GM08714 (cell line): ENCODE measurements around the gene TGFB1I1.
"Not testable (repeated sequence)": the region's sequence is repeated elsewhere in the genome, so short reads cannot be mapped to it uniquely, and the experiment has no call there.

Source experiments
- H3K4me3 ChIP-seq: fragments of 200-500 bp; sonication (Bioruptor generic); 2 replicates; pipeline ENCODE4 v1.5.1; 2014; ENCODE audit warnings: mild to moderate bottlenecking, low read length, inconsistent platforms
- ZNF274 ChIP-seq: IDR thresholded peaks from 2 replicates; pipeline ENCODE4 v1.6.1; 2012; ENCODE audit warnings: mild to moderate bottlenecking, low read depth, low read length

Gene TGFB1I1

DNA sequence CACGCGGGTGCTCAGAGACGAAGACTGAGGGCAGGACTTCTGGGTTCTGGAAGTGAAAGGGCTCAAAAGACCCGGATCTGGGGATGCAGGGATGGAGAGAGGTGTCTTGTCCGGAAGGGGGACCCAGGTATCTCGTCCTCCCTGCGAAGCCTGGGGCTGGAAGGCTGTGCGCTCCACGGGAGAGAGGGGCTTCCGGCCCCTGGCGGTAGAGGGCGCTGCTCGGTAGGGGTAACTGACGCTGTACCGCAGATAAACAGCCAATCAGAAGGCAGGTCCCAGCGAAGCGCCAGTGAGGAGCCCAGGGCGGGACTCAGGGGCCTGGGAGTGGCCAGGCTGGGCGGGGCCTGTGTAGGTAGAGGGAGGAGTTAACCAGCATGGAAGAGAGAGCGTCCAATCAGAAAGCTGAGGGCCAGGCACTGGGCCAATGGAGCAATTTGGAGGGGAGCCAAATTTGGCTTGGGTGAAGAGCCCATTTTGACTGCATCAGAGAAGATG, 804 bp downstream of the TGFB1I1 start:
- peak overlapping the region; percentile 65; the same call in 1 of the 2 replicates for H3K4me3 ChIP-seq
- TF ChIP-seq ZNF274: no peak

DNA sequence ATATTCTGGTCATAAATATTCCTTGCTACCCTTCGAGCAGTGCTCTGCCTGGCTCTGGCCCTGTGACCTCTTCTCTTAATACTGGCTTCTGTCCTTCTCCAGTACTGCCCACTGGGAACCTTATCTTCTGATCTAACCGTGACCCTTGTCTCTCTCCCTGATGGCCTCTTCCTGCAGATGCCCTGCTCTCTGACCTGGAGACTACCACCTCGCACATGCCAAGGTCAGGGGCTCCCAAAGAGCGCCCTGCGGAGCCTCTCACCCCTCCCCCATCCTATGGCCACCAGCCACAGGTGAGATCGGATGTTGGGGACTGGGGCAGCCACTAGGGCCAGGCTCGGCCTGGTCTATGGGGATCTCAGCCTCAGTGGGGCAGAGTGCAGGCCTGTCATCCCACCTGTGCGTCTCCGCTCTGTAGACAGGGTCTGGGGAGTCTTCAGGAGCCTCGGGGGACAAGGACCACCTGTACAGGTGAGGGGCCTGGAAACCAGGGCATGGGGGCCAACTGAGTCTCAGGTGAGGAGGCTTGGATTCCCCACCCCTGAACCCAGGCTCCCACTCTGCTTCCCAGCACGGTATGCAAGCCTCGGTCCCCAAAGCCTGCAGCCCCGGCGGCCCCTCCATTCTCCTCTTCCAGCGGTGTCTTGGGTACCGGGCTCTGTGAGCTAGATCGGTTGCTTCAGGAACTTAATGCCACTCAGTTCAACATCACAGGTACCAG, 1.5 kb downstream of the TGFB1I1 start:
- no peak overlapping the region for H3K4me3 ChIP-seq
- no peak for TF ChIP-seq ZNF274

- TF ChIP-seq ZNF274: no peak
- no peak overlapping the region for H3K4me3 ChIP-seq
Measured at GRCh38 chr16:31474173-31474714, 2.3 kb downstream of the TGFB1I1 start.

- TF ChIP-seq ZNF274: no peak
- H3K4me3 ChIP-seq: no peak overlapping the region
Measured at GRCh38 chr16:31474773-31475738, 3.1 kb downstream of the TGFB1I1 start.

GRCh38 chr16:31475946-31476302, 4.0 kb downstream of the TGFB1I1 start:
- TF ChIP-seq ZNF274: no peak
- H3K4me3 ChIP-seq: no peak overlapping the region

- no peak for TF ChIP-seq ZNF274
- H3K4me3 ChIP-seq: peak overlapping the region; percentile 59; the same call in 1 of the 2 replicates
Measured at GRCh38 chr16:31476303-31477219, 4.6 kb downstream of the TGFB1I1 start.

DNA sequence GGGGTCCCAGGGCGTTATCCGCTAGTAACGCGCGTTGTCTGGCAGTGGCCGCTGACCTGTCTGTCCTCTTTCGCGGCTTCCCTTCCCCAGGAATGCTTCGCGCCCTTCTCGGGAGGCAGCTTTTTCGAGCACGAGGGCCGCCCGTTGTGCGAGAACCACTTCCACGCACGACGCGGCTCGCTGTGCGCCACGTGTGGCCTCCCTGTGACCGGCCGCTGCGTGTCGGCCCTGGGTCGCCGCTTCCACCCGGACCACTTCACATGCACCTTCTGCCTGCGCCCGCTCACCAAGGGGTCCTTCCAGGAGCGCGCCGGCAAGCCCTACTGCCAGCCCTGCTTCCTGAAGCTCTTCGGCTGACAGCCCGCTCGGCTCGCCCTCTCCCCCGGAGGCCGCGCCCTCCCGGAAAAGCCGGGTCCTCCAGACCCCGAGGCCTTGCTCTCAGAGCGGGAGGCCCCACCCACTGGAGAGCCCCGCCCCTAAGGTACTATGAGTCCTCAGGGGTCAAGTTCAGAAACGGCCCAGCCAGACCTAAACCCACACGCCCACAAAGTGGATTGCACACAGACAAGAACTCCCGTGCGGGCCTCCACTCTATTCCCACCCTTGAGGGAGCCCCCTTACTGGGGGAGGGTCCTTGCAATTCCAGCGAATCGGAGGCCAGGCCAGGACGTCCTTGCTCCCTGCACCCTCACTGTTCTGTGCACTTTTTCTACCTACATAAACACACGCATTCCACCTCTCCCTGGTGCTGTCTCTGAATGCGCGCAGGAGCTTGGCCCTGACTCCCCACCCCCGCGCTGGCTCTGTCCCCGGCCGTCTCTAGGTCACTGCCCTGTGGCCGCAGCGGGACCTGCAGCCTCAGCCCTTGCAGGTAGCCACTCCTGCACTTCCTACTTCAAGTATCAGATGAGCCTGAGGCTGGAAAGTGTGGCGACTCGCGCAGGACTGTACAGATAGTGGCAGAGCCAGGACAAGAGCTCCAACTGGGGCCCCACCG, 5.6 kb downstream of the TGFB1I1 start:
- no peak for TF ChIP-seq ZNF274
- H3K4me3 ChIP-seq: peak overlapping the region; percentile 59; the same call in 1 of the 2 replicates

GRCh38 chr16:31478956-31479355, 7.0 kb downstream of the TGFB1I1 start:
- no peak overlapping the region for H3K4me3 ChIP-seq

DNA sequence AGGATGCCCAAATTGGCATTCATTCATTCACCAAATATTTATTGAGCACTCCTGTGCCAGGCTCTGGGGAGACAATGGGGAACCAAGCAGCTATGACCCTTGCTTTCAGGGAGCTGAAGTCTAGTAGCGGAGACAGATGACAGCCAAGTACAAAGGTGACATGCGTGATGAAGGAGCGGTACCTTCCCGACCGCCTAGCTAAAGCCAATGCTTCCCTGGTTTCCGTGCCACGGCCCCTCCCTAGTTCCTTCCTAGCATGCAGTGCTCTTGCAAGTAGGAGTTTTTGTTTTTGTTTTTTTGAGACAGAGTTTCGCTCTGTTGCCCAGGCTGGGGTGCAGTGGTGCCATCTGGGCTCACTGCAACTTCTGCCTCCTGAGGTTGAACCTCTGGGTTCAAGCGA, 7.8 kb downstream of the TGFB1I1 start:
- no peak for TF ChIP-seq ZNF274
- H3K4me3 ChIP-seq: no peak overlapping the region

More at GRCh38 chr16:31478956-31479355, 7.0 kb downstream of the TGFB1I1 start:
- no peak for TF ChIP-seq ZNF274

- TF ChIP-seq ZNF274: no peak
- no peak overlapping the region for H3K4me3 ChIP-seq
Measured at GRCh38 chr16:31480851-31481536, 9.0 kb downstream of the TGFB1I1 start.

DNA sequence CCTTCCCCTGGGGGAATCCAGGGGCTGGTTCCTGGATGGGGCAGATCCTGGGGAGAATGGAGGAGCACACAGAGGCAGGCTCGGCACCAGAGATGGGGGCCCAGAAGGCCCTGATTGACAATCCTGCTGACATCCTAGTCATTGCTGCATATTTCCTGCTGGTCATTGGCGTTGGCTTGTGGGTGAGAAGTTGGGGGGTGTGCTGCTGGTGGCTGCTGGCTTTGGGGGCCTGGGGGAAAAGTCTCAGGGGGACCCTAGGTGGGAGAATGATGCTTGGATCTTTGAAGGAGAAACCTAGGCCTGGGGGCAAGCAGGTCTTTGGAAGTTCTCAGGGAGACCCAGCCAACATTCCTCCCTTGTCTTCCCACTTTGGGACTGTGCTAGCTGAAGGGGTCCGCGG, 11.1 kb downstream of the TGFB1I1 start, which contains the start of gene SLC5A2:
TSS of gene SLC5A2 (plus strand) at position 43 of the 400 bp plus-strand sequence. CDS start at position 57, 14 bp downstream.
- H3K4me3 ChIP-seq: no peak within 1 kb of the TSS
- no peak for TF ChIP-seq ZNF274

DNA sequence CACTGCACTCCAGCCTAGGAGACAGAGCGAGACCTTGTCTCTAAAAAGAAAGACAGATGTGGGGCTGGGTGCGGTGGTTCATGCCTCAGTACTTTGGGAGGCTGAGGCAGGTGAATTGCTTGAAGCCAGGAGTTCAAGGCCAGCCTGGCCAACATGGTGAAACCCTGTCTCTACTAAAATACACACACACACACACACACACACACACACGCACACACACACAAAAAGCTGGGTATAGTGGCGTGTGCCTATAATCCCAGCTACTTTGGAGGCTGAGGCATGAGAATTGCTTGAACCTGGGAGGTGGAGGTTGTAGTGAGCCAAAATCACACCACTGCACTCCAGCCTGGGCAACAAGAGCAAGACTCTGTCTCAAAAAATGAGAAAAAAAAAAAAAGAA, 12.1 kb downstream of the TGFB1I1 start:
- not testable (repeated sequence) for H3K4me3 ChIP-seq
